ENCODE data around the gene GRID1. TPM values are rescaled to one million over a fixed set of nuclear protein-coding genes. Genes with fewer than 3 reads are reported as not detected.

GRID1 gene
- total RNA-seq, 1 experiment from 2014 or later, result 5.6 TPM

- ChIA-PET RAD21 (ENCODE audit: low non-redundant PET in 1 of 2, low total read pairs in 2 of 2, uncharacterized antibody in 2 of 2, unreplicated experiment in 2 of 2) (no interaction called here), POLR2A (no interaction called here), CTCF (no interaction called here)
- no peak for DNase-seq (ENCODE audit: low read depth, low spot score)
- intact Hi-C loops (cut with micrococcal nuclease), result no loop called here
- TF ChIP-seq REST (IDR thresholded peaks at IDR 0.05; ENCODE audit: low read depth), result no peak
- TF ChIP-seq FOSL1 (IDR thresholded peaks at IDR 0.05; ENCODE audit: low read depth), result no peak
- TF ChIP-seq SIN3A (IDR thresholded peaks at IDR 0.05; ENCODE audit: low read depth), result no peak
- TF ChIP-seq ZBTB33 (IDR thresholded peaks at IDR 0.05; ENCODE audit: extremely low read depth, insufficient replicate concordance, low read length), result no peak
- TF ChIP-seq CTCF (IDR thresholded peaks at IDR 0.05 in 2 of 3, conservative IDR thresholded peaks at IDR 0.05 in 1 of 3; ENCODE audit: borderline replicate concordance in 1 of 3, insufficient read depth in 1 of 3, low read depth in 2 of 3, low read length in 2 of 3), result no peak
- no peak for TF ChIP-seq CBX3 (IDR thresholded peaks at IDR 0.05; ENCODE audit: low read depth)
- no peak for TF ChIP-seq SP1 (IDR thresholded peaks at IDR 0.05; ENCODE audit: low read depth)
- no peak for TF ChIP-seq ZFX (IDR thresholded peaks at IDR 0.05)
- no peak for TF ChIP-seq POLR2A (IDR thresholded peaks at IDR 0.05; ENCODE audit: borderline replicate concordance, extremely low read depth, insufficient read depth, insufficient read length)
- TF ChIP-seq EGR1 (IDR thresholded peaks at IDR 0.05; ENCODE audit: low read depth), result no peak
- no peak for TF ChIP-seq ELF1 (IDR thresholded peaks at IDR 0.05; ENCODE audit: borderline replicate concordance, low read depth)
- no TSS peak for BruUV-seq (replicated peaks)
- no peak overlapping the region for H3K9ac ChIP-seq (ENCODE audit: low read length)
- H3K36me3 ChIP-seq (ENCODE audit: control insufficient read depth in 1 of 2, insufficient read depth in 2 of 2, low read length in 2 of 2), result no peaks in the 10 kb centered on the region
- H4K20me1 ChIP-seq (ENCODE audit: insufficient read depth), result no peaks in the 10 kb centered on the region
- no peaks in the 10 kb centered on the region for H3K9me2 ChIP-seq (ENCODE audit: insufficient read depth)
- no peaks in the 10 kb centered on the region for H3K4me1 ChIP-seq (ENCODE audit: control insufficient read depth in 1 of 2, insufficient read depth in 2 of 2, low read length in 2 of 2)
- H2AFZ ChIP-seq (ENCODE audit: low read depth, low read length, poor library complexity, severe bottlenecking), result no peak overlapping the region
- H3K9me3 ChIP-seq (ENCODE audit: control insufficient read depth in 1 of 2, insufficient read depth in 1 of 2, low read depth in 1 of 2, low read length in 2 of 2), result no peaks in the 10 kb centered on the region
- no peak overlapping the region for H3K27ac ChIP-seq (ENCODE audit: low read depth, low read length)
- no peak for ATAC-seq
- H3K4me2 ChIP-seq (ENCODE audit: low read length), result no peak overlapping the region
- no peaks in the 10 kb centered on the region for H3K79me2 ChIP-seq (ENCODE audit: insufficient read depth, low read length)
- no peaks in the 10 kb centered on the region for H3K27me3 ChIP-seq (ENCODE audit: insufficient read depth, low read length)
- no peak overlapping the region for H3K4me3 ChIP-seq (replicated peaks in 1 of 2; ENCODE audit: low read depth in 1 of 2, low read length in 2 of 2)
These were observed 278.9 kb downstream of the GRID1 start for GRCh38 chr10:86087716-86088115.

Measured in HCT116 (cell line).